MM.1S (cell line): Measurements from ENCODE around the gene ATG4A.

Experiments
- EZH2phosphoT487 ChIP-seq: fragments of 300-600 bp; sonication (generic); IDR thresholded peaks from 2 replicates; pipeline ENCODE4 v1.6.1; 2018; ENCODE audit warnings: antibody characterized with exemption, low read length
- TF ChIP-seq, protein P1 (sequence below): fragments of 300-600 bp; sonication (generic); IDR thresholded peaks from 2 replicates; pipeline ENCODE4 v1.5.1; 2016; ENCODE audit warnings: antibody characterized with exemption, low read length, mixed read lengths

GRCh38 chrX:108090491-108091263 lies 901 bp upstream of the ATG4A start:
- TF ChIP-seq, protein P1, sequence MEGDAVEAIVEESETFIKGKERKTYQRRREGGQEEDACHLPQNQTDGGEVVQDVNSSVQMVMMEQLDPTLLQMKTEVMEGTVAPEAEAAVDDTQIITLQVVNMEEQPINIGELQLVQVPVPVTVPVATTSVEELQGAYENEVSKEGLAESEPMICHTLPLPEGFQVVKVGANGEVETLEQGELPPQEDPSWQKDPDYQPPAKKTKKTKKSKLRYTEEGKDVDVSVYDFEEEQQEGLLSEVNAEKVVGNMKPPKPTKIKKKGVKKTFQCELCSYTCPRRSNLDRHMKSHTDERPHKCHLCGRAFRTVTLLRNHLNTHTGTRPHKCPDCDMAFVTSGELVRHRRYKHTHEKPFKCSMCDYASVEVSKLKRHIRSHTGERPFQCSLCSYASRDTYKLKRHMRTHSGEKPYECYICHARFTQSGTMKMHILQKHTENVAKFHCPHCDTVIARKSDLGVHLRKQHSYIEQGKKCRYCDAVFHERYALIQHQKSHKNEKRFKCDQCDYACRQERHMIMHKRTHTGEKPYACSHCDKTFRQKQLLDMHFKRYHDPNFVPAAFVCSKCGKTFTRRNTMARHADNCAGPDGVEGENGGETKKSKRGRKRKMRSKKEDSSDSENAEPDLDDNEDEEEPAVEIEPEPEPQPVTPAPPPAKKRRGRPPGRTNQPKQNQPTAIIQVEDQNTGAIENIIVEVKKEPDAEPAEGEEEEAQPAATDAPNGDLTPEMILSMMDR: no peak
- TF ChIP-seq EZH2phosphoT487: no peak
